SJCRH30 (cell line): ENCODE results near the gene MGST2. TPM values are rescaled to one million over a fixed set of nuclear protein-coding genes. Genes with fewer than 3 reads are reported as not detected.
"Not testable (repeated sequence)": the region's sequence is repeated elsewhere in the genome, so short reads cannot be mapped to it uniquely, and the experiment has no call there.

Source experiments
- DNase-seq, 2 experiments: peaks; one replicate each; pipeline ENCODE4 v3.0.0-alpha.2; 2015 to 2020
- H3K27ac ChIP-seq: fragments of 250-450 bp; sonication (Bioruptor Pico); 2 replicates; pipeline ENCODE4 v1.5.1; 2020; ENCODE audit warnings: mild to moderate bottlenecking, moderate library complexity
- H3K27me3 ChIP-seq: fragments of 250-450 bp; sonication (Bioruptor Pico); 2 replicates; pipeline ENCODE4 v1.5.1; 2020; ENCODE audit warnings: mild to moderate bottlenecking, moderate library complexity
- H3K36me3 ChIP-seq: fragments of 250-450 bp; sonication (Bioruptor Pico); 2 replicates; pipeline ENCODE4 v1.5.1; 2020; ENCODE audit warnings: mild to moderate bottlenecking, moderate library complexity
- H3K4me1 ChIP-seq: fragments of 250-450 bp; sonication (Bioruptor Pico); 2 replicates; pipeline ENCODE4 v1.5.1; 2020; ENCODE audit warnings: mild to moderate bottlenecking, moderate library complexity
- H3K4me3 ChIP-seq: fragments of 250-450 bp; sonication (Bioruptor Pico); 2 replicates; pipeline ENCODE4 v1.5.1; 2020; ENCODE audit warnings: mild to moderate bottlenecking, moderate library complexity
- H3K9me3 ChIP-seq: fragments of 250-450 bp; sonication (Bioruptor Pico); replicated peaks from 2 replicates; pipeline ENCODE4 v1.5.1; 2020; ENCODE audit warnings: mild to moderate bottlenecking, moderate library complexity
- total RNA-seq: library from RNA; depleted of rRNA; stranded (reverse); fragments of >200 nt; shearing (Covaris generic); gene quantifications from 2 replicates; pipeline ENCODE4 v1.2.3, GENCODE V29; 2014; rRNA removed

Gene MGST2
- 27.2 and 31.2 TPM in 2 replicates for total RNA-seq

DNA sequence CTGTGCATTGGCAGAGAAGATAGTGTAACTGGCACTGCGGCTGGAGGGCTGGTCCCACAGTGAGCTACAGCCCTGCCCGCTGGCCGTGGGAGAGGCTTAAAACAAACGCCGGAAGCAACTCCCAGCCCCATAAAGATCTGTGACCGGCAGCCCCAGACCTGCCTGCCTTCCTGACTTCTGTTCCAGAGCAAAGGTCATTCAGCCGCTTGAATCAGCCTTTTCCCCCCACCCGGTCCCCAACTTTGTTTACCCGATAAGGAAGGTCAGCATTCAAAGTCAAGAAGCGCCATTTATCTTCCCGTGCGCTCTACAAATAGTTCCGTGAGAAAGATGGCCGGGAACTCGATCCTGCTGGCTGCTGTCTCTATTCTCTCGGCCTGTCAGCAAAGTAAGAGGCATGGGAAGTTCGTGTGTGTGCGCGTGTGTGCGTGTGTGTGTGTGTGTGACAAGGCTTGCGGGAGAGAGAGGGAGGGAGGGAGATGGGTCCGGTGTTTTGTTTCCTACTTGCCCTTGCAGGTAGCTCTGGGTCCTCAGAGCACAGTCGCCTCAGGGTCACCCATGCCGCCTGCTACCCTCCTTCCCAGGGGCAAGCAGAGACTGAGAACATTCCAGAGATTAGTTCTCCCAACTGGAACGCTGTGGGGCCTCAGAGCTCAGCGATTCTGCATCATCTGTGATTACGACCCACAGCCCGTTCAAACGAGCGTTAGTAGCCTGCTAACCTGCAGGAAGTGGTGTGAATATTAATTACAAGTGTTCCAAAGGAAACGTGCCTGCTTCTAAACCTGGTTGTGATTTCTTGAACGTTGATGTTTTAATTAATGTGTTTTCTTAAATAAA is at the start of gene MGST2:
Gene MGST2 (plus strand): TSS at position 130 of the 840 bp plus-strand sequence. CDS start 201 bp downstream, at position 331.
- H3K27me3 ChIP-seq, result no peaks in the 10 kb centered on the region
- peak within 1 kb of the TSS; percentile 68 for H3K4me3 ChIP-seq
- H3K36me3 ChIP-seq, result no peaks in the 10 kb centered on the region
- DNase-seq, result peak; percentile 71 to 74
- peak within 1 kb of the TSS; percentile 87 for H3K27ac ChIP-seq
- H3K9me3 ChIP-seq, result no peaks in the 10 kb centered on the region
- peaks cover 4% of the 10 kb centered on the region; the same call in 1 of the 2 replicates for H3K4me1 ChIP-seq

DNA sequence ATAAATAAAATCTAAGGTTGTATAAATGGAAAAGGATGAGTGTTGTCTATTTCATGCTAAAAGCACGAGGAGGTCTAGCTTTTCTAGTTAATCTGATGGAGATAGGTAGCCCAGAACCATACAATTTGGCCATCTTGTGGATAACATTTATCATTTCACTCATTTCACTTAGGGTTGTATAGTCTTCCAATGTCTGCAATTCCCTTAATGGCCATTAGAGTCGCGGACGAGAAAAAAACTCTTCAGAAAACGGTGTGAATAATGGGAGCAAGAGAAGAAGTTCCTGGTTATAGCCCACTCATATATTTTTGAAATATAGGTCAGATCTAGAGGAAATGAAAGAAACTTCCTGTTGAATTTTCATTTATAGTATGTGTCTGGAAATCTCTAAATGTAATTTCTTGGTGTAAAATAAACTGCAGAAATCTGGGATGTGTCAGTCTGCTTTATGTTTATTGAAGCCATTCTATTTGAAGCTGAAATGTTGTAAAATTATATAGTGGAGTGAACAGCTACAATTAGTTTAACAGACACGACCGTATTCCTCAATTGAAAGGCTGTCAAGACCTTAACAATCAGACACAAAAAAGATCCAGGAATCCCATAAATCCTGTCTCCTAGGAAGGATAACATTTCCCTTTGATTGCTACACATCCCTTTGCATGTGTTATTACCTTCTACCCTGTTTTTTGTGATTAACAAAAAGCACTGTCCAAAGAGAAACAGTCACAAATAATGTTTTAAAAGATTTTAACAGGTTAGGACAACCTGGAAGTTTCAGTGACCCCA is 47.7 kb upstream of the MGST2 start:
- no peak for DNase-seq
- Histone ChIP-seq H3K9me3 (no peaks in the 10 kb centered on the region), H3K27ac (no peak overlapping the region), H3K4me1 (peaks cover 4% of the 10 kb centered on the region; the same call in 1 of the 2 replicates), H3K27me3 (no peaks in the 10 kb centered on the region), H3K4me3 (no peak overlapping the region), H3K36me3 (no peaks in the 10 kb centered on the region)

DNA sequence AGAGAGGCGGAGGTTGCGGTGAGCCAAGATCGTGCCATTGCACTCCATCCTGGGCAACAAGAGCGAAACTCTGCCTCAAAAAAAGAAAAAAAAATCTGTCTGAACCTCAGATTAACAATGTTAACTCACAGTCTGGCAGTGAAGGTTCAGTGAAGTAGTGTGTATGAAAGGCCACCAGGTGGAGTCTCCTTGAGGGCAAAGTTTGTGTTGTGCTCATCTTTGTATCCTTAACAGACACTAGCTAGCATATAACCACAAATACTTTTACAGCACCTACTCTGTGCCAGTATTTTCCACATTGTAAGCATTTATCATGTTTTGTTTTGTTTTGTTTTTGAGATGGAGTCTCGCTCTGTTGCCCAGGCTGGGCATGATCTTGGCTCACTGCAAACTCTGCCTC is 46.0 kb upstream of the MGST2 start:
- H3K4me1 ChIP-seq, result peaks cover 6% of the 10 kb centered on the region; the same call in 1 of the 2 replicates

DNA sequence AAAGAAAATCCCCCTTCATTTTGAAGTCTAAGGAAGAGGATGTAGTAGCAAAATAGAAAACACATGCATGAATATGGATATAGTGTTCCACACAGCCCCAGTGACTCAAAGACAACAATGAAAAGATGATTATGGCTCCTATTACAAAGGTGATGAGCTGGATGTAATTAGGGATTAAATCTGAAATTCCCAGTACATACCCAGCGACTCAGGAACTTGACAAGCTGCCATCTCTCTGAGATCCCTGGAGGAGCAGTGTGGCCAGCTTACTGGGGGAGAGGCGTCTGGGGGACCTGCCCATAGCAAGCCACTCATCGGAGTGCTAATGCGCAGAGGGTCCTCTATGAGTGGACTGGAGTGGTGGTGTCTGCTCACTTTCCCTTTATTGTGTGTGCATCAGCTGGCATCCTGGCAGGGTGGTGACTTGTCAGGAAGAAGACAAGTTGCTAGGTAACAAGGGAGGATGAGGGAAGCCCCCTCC is 42.7 kb upstream of the MGST2 start:
- no peak for DNase-seq
- no peak overlapping the region for H3K4me3 ChIP-seq
- H3K4me1 ChIP-seq, result peaks cover 6% of the 10 kb centered on the region; the same call in 1 of the 2 replicates
- no peaks in the 10 kb centered on the region for H3K27me3 ChIP-seq
- no peaks in the 10 kb centered on the region for H3K9me3 ChIP-seq
- H3K36me3 ChIP-seq, result no peaks in the 10 kb centered on the region
- H3K27ac ChIP-seq, result no peak overlapping the region

More for the DNA sequence above, 46.0 kb upstream of the MGST2 start:
- Histone ChIP-seq H3K4me3 (no peak overlapping the region), H3K27ac (no peak overlapping the region), H3K27me3 (no peaks in the 10 kb centered on the region), H3K36me3 (no peaks in the 10 kb centered on the region), H3K9me3 (no peaks in the 10 kb centered on the region)
- DNase-seq, result peak in 1 of 2 experiments; percentile 36

DNA sequence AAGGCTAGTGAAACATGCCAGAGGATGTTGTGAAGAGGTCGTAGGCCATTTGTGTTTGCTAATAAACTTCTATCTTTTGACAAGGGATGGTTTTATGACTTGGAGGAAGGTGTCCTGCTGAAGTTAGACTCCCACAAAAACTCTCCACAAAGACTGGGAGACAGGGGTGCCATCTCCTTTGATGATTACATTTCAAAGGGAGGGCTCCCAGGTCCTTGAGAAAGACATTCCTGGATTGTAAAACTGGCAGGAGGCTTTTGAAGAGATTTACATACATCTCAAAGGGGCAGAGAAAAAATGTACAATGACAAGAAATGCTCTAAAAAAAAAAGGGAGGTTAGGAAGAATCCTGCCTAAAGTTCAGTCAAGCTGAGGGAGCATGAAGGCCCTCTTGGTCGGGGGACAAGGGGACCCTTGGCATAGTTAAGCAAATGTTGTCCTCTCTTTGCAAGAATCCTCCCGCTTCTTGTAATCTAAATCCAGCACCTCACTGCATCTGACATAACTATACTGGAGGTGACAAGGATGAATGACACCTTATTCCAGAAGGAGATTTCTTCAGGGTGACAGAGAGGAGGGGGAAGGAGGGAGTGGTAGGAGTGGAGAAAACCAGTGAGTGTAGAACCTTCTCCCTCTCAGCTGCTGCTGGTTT is 41.1 kb upstream of the MGST2 start:
- Histone ChIP-seq H3K4me3 (no peak overlapping the region), H3K9me3 (no peaks in the 10 kb centered on the region), H3K27me3 (no peaks in the 10 kb centered on the region), H3K27ac (no peak overlapping the region), H3K36me3 (no peaks in the 10 kb centered on the region), H3K4me1 (peaks cover 6% of the 10 kb centered on the region; the same call in 1 of the 2 replicates)
- DNase-seq, result no peak

DNA sequence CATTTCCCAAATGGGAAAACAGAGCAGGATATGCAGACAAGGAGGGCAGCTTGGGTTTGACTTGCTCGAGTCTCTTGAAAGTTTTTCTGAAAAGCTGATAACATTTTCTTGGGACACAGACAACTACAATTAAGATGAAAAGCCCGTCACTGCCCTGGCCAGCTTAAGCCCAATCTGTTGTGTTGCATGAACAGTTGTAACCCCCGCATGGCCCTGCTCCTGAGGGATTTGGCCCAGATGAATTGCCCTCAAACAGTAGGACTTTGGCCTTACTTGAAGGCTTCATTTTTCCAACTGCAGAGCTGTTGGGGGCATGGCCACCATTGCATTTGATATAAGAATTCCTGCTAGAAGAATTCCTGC is 40.5 kb upstream of the MGST2 start:
- Histone ChIP-seq H3K36me3 (no peaks in the 10 kb centered on the region), H3K9me3 (no peaks in the 10 kb centered on the region), H3K27me3 (no peaks in the 10 kb centered on the region), H3K27ac (no peak overlapping the region), H3K4me3 (no peak overlapping the region), H3K4me1 (peaks cover 5% of the 10 kb centered on the region; the same call in 1 of the 2 replicates)
- DNase-seq, result no peak

DNA sequence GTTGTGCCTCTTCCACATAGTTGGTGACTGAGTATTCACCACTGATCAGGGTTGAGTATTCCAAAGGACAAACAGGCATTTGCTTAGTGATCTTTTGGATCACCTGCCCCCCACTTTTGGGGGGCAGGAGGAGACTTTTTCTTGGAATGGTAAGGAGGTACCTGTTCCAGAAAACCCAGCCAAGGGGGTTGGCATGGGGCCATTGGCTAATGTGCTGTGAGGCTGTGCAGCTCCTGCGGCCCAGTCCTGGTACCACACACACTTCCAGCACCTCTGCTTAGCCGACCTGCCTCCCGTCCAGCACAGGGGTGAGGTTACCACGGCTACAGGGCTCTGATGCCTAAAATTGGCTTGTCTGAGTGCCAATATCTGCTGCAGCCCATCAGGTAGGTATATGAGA is 40.1 kb upstream of the MGST2 start:
- Histone ChIP-seq H3K9me3 (no peaks in the 10 kb centered on the region), H3K27me3 (no peaks in the 10 kb centered on the region), H3K36me3 (no peaks in the 10 kb centered on the region), H3K4me1 (peaks cover 2% of the 10 kb centered on the region; the same call in 1 of the 2 replicates), H3K4me3 (no peak overlapping the region), H3K27ac (no peak overlapping the region)
- DNase-seq, result no peak

DNA sequence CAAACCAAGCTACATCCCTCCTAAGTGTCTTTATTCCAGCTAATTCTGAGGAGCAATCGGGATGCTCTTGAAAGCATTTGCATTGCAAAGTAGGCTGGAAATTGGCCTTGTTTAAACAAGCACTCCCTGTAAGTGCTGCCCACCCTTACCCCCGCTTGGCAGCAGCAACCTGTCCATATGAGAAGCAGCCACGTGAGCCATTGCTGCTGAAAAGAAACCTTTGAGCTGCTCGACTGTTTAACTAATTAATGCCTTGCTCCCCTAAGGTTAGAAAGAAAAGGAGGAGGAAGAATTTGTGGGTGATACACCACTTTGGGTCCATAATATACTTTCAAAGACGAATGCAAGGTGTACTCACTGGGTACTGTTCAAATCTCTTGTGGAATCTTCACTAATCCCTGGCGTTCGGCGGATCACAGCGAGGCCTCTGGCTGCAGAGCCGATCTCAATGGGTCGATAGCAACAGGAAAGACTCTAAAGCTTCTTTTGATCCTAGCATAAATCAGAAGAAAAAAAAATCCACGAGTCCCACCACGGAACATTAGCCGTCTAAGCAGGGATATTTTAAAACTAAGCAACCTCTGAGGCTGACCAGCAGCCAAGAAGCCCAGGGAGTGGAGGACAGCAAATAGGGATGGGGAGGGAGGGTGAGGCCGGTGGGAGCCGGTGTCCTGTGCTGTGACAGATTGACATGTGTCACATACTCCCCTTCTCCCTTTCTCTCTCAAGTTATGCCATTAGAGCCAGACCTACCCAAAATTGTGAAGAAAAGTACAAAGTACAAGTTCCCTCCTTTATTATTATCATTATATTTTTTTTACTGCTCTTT is 37.2 kb upstream of the MGST2 start:
- Histone ChIP-seq H3K9me3 (no peaks in the 10 kb centered on the region), H3K4me1 (0 out of 2 replicates have a peak, but pooled peaks cover 3% of the 10 kb centered on the region), H3K27ac (no peak overlapping the region), H3K27me3 (no peaks in the 10 kb centered on the region), H3K36me3 (no peaks in the 10 kb centered on the region), H3K4me3 (no peak overlapping the region)
- DNase-seq, result no peak

DNA sequence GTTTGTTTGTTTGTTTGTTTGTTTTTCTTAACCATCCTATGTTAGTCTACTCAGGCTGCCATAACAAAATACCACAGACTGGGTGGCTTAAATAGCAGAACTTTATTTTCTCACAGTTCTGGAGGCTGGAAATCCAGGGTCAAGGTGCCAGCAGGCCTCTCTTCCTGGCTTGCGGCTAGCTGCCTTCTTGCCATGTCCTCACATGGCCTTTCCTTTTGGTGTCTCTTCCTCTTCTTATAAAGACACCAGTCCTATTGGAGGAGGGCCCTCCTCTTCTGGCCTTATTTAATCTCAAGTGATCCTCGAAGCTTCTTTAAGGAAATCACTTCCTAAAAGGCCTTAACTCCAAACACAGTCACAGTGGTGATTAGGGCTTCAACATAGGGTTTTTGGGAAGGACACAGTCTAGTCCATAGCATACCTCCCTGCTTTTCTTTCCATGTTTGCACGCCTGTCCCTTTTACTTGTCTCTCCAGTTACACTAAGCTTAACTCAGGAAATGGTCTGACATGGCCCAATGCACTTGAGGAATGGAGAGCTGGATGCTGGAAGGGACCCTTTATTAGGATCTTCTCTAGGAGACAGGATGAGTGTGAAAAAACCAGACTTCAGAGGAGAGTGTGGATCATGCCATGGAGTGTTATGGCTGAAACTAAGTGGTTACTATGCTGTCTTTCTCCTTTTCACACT is 36.0 kb upstream of the MGST2 start:
- Histone ChIP-seq H3K27me3 (no peaks in the 10 kb centered on the region), H3K27ac (no peak overlapping the region)

DNA sequence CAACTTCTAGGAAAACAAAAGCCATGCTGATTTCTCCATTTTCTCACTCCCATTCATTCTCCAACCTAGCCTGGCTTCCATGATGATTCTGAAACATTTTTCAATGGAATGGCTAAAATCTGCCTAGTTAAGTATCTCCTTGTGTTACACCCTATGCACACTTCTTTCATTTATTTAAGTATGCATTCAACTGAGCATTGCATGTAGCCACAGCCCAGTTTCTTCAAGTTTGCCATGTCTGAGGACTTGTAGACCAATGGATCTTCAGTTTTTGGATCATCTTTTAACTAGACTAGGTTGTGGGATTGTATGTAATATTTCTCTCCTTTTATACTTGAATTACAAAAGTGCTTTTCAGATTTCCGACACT is 35.5 kb upstream of the MGST2 start:
- no peak for DNase-seq
- Histone ChIP-seq H3K9me3 (no peaks in the 10 kb centered on the region), H3K4me1 (0 out of 2 replicates have a peak, but pooled peaks cover 3% of the 10 kb centered on the region), H3K27ac (no peak overlapping the region), H3K4me3 (no peak overlapping the region), H3K27me3 (no peaks in the 10 kb centered on the region), H3K36me3 (no peaks in the 10 kb centered on the region)

More for the DNA sequence above, 36.0 kb upstream of the MGST2 start:
- Histone ChIP-seq H3K9me3 (no peaks in the 10 kb centered on the region), H3K4me3 (no peak overlapping the region), H3K4me1 (0 out of 2 replicates have a peak, but pooled peaks cover 3% of the 10 kb centered on the region), H3K36me3 (no peaks in the 10 kb centered on the region)
- DNase-seq, result no peak

DNA sequence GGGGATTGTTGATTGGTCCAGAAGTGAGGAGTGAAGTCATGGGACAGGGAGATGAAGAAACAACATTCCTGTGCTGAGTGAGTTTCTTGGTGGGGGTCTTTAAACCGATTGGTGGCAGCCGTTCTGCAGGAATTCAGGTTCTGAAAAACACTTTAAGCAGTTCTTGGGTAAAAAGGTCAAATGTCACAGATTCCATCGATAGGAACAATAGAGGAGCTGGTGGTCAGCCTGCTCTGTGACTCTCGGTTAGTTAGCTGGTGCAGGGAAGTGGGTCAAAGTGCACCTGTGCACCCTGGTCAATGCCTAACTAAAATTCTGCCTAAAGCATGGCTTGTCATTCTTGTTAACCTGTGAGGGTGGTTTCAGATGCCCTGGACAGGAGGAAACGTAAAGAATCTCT is 34.6 kb upstream of the MGST2 start:
- DNase-seq, result no peak
- H3K27ac ChIP-seq, result no peak overlapping the region
- no peak overlapping the region for H3K4me3 ChIP-seq
- H3K27me3 ChIP-seq, result no peaks in the 10 kb centered on the region
- H3K36me3 ChIP-seq, result no peaks in the 10 kb centered on the region
- H3K9me3 ChIP-seq, result no peaks in the 10 kb centered on the region
- 0 out of 2 replicates have a peak, but pooled peaks cover 5% of the 10 kb centered on the region for H3K4me1 ChIP-seq

DNA sequence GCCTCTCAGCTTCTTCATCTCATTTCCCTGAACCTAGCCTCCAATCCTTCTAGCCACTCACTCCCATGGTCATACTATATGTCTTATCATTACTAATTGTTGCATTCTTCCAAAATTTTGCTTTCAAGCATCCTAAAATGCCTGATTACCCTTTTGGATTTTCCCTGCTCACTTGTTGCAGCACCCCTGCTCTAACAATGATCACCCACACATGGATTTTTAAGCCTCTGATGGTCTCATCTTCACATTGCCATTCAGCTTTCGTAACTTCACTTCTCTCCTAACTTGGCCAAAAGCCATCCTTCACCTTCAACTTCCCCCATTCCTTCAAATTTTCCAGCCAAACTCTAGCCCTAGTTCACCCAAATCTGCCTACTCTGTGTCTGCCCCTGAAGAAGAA is 33.8 kb upstream of the MGST2 start:
- H3K27me3 ChIP-seq, result no peaks in the 10 kb centered on the region
- no peak overlapping the region for H3K4me3 ChIP-seq
- no peak for DNase-seq
- H3K9me3 ChIP-seq, result no peaks in the 10 kb centered on the region
- no peaks in the 10 kb centered on the region for H3K36me3 ChIP-seq
- H3K4me1 ChIP-seq, result 0 out of 2 replicates have a peak, but pooled peaks cover 5% of the 10 kb centered on the region
- no peak overlapping the region for H3K27ac ChIP-seq

DNA sequence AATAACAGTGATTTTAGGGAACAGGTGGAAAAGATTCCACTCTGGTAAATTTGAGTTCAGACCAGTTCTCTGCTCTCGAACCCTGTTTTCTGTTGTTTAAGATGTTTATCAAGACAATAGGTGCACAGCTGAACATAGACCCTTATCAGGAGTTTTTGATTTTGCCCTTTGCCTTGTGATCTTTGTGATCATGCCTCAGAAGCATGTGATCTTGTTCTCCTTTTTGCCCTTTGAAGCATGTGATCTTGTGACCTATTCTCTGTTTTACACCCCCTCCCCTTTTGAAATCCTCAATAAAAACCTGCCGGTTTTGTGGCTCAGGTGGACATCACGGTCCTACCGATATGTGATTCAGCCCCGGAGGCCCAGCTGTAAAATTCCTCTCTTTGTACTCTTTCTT is 32.9 kb upstream of the MGST2 start:
- not testable (repeated sequence) for DNase-seq, H3K9me3 ChIP-seq, H3K27ac ChIP-seq, H3K4me3 ChIP-seq, H3K4me1 ChIP-seq, H3K27me3 ChIP-seq, H3K36me3 ChIP-seq
